MCF 10A (cell line): Measurements from ENCODE around the gene DNHD1. TPM values are rescaled to one million over a fixed set of nuclear protein-coding genes. Genes with fewer than 3 reads are reported as not detected.

ENCODE experiments used
- BruUV-seq: library from RNA; stranded (reverse); fragments of 400-500 nt; replicated peaks from 2 replicates; lab custom pipeline; 2021; lab: Mats Ljungman, UMichigan
- CTCF ChIA-PET: fragments of 300-600 bp; sonication (Branson Sonifier 250); formaldehyde crosslinking; extraction: SDS; loops from one replicate; lab custom pipeline; 2021; ENCODE audit warnings: antibody characterized with exemption, inconsistent platforms; lab: Yijun Ruan, JAX
- POLR2A ChIA-PET: fragments of 300-600, 350-650 bp; sonication (Branson Sonifier 250); formaldehyde crosslinking; extraction: SDS; loops from one replicate; lab custom pipeline; 2020; ENCODE audit warnings: antibody characterized with exemption, inconsistent platforms; lab: Yijun Ruan, JAX
- DNase-seq: peaks from one replicate; pipeline ENCODE4 v3.0.0-alpha.2; 2018; ENCODE audit not compliant: unreplicated experiment
- H3K27ac Mint-ChIP-seq: one replicate; pipeline ENCODE4 v1.8.0; 2022; ENCODE audit warnings: mild to moderate bottlenecking, low read depth, mixed read lengths; ENCODE audit not compliant: unreplicated experiment
- H3K27me3 Mint-ChIP-seq: one replicate; pipeline ENCODE4 v1.8.0; 2022; ENCODE audit warnings: mixed read lengths; ENCODE audit not compliant: insufficient read depth, unreplicated experiment
- H3K36me3 Mint-ChIP-seq: one replicate; pipeline ENCODE4 v1.8.0; 2022; ENCODE audit warnings: mild to moderate bottlenecking, moderate library complexity, mixed read lengths; ENCODE audit not compliant: insufficient read depth, unreplicated experiment
- H3K4me1 Mint-ChIP-seq: one replicate; pipeline ENCODE4 v1.8.0; 2022; ENCODE audit warnings: mixed read lengths; ENCODE audit not compliant: insufficient read depth, unreplicated experiment
- H3K4me3 Mint-ChIP-seq: one replicate; pipeline ENCODE4 v1.8.0; 2022; ENCODE audit warnings: mild to moderate bottlenecking, moderate library complexity, mixed read lengths; ENCODE audit not compliant: unreplicated experiment
- H3K9me3 Mint-ChIP-seq: one replicate; pipeline ENCODE4 v1.8.0; 2022; ENCODE audit warnings: mixed read lengths; ENCODE audit not compliant: unreplicated experiment
- intact Hi-C: fragments of 100-400 bp; cut with micrococcal nuclease; formaldehyde crosslinking; loops from 2 replicates; pipeline ENCODE4 v1.14.1; 2022
- total RNA-seq: library from RNA; stranded (reverse); gene quantifications from 2 replicates; pipeline ENCODE4 v1.2.3, GENCODE V29; 2022
- TF ChIP-seq, protein P1 (sequence below): fragments of 200-600 bp; IDR thresholded peaks from one replicate; pipeline ENCODE4 v1.8.0; 2022; ENCODE audit warnings: antibody characterized with exemption, mild to moderate bottlenecking; ENCODE audit not compliant: unreplicated experiment

The DNHD1 gene
- total RNA-seq, 1 experiment from 2014 or later: 18.3 TPM

DNA sequence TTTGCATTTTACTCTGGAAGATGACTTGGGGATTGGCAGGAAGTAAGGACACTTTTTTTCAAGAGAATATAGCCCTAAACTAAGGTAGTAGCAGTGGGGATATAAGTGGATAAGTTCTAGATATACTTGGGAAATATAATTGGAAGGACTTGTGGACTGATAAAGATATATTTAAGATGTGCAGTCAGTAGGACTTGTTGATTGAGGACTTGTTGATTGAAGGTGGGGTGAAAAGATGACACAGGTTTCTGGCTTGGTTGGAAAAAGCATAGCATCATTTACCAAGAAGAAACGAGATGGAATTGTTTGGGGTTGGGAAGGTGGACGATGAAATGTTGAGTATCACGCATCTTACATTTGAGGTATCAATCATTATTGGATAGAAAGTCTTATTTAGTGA is 116.4 kb downstream of the DNHD1 start:
- no peak for DNase-seq
- no peaks in the 10 kb centered on the region for H3K27me3 Mint-ChIP-seq
- intact Hi-C loops: no loop called here
- CTCF ChIA-PET: interaction anchor here (0.6 to 2.7 kb wide), 9 partner anchors 8 to 220 kb away, joined by 3 to 16 read pairs (median 5); partner anchors contain the start of genes ILK, MRPL17 and RRP8
- no TSS peak for BruUV-seq
- TF ChIP-seq, protein P1, sequence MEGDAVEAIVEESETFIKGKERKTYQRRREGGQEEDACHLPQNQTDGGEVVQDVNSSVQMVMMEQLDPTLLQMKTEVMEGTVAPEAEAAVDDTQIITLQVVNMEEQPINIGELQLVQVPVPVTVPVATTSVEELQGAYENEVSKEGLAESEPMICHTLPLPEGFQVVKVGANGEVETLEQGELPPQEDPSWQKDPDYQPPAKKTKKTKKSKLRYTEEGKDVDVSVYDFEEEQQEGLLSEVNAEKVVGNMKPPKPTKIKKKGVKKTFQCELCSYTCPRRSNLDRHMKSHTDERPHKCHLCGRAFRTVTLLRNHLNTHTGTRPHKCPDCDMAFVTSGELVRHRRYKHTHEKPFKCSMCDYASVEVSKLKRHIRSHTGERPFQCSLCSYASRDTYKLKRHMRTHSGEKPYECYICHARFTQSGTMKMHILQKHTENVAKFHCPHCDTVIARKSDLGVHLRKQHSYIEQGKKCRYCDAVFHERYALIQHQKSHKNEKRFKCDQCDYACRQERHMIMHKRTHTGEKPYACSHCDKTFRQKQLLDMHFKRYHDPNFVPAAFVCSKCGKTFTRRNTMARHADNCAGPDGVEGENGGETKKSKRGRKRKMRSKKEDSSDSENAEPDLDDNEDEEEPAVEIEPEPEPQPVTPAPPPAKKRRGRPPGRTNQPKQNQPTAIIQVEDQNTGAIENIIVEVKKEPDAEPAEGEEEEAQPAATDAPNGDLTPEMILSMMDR: no peak
- no peak overlapping the region for H3K27ac Mint-ChIP-seq
- no peak overlapping the region for H3K4me3 Mint-ChIP-seq
- H3K9me3 Mint-ChIP-seq: no peaks in the 10 kb centered on the region
- peaks cover 42% of the 10 kb centered on the region for H3K36me3 Mint-ChIP-seq
- POLR2A ChIA-PET: interaction anchor here (0.6 to 3.6 kb wide), 6 partner anchors 10 to 231 kb away, joined by 3 to 55 read pairs (median 15); partner anchors contain the start of genes ARFIP2, ILK, MRPL17 and RRP8
- H3K4me1 Mint-ChIP-seq: peaks cover 5% of the 10 kb centered on the region

GRCh38 chr11:6614446-6614845 is 117.4 kb downstream of the DNHD1 start:
- TF ChIP-seq, protein P1: no peak
- Mint-ChIP-seq H3K9me3 (no peaks in the 10 kb centered on the region), H3K36me3 (peaks cover 33% of the 10 kb centered on the region), H3K4me3 (no peak overlapping the region), H3K27me3 (no peaks in the 10 kb centered on the region), H3K4me1 (peaks cover 5% of the 10 kb centered on the region), H3K27ac (no peak overlapping the region)
- intact Hi-C loops: no loop called here
- CTCF ChIA-PET: no interaction called here
- no peak for DNase-seq
- no TSS peak for BruUV-seq
- POLR2A ChIA-PET: interaction anchor here (1.5 kb wide), 1 partner anchor 11 kb away, joined by 5 read pairs; the partner anchor contains the start of genes ILK and RRP8

DNA sequence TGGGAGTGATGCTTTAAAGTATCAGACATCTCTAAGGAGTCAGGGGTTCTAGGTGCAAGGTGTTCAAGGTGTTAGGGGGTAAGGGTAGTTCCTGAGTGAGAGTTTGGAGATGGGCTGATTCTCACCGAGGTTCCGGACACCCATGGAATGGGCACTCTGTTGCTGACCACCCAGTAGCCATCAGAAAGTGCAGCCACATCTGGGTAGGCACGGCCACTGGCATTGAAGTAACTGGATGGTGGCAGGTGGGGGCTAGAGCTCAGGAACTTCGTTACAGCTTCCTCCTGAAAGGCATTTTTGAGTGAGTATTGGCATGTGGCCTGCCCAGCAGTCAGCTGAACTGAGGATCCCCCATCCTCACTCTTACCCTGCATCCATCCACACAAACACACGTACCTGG is 118.0 kb downstream of the DNHD1 start:
- TF ChIP-seq, protein P1: no peak
- intact Hi-C loops: no loop called here
- CTCF ChIA-PET: no interaction called here
- POLR2A ChIA-PET: interaction anchor here (1.5 kb wide), 1 partner anchor 12 kb away, joined by 5 read pairs; the partner anchor contains the start of genes ILK and RRP8
- DNase-seq: no peak
- no peaks in the 10 kb centered on the region for H3K9me3 Mint-ChIP-seq
- H3K27me3 Mint-ChIP-seq: no peaks in the 10 kb centered on the region
- peaks cover 5% of the 10 kb centered on the region for H3K4me1 Mint-ChIP-seq
- H3K36me3 Mint-ChIP-seq: peaks cover 27% of the 10 kb centered on the region
- no TSS peak for BruUV-seq
- H3K27ac Mint-ChIP-seq: no peak overlapping the region
- no peak overlapping the region for H3K4me3 Mint-ChIP-seq

DNA sequence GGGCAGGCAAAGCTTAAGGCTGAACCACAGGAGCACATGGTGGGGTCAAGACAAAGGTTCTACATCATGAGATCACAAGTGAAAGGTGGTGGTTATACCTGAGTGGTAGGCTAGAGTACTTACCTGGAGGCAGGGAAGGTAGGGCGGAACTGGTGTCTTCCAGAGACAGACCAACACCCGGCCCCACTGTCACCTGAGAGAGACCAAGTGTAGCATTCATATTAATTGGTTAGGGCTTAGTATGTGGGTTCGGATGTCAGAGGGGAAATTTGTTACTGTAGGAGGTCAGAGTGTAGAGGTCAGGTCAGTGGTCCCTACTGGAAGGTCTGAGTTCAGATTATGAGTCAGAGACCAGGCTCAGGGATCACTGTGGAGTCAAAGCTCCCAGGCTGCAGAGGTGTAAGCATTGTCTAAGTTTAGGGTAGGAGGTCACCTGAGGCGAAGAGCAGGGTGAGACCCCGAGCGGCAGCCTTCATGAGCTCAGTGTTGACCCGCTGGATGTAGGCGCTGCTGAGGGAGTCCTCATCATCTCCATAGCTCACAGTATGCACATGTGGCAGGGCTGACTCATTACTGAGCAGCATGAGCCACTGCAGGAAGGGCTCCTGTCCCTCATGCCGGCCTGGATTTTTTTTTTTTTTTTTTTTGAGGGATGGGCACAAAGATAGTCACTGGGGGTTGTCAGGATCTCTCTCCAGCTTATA is 119.0 kb downstream of the DNHD1 start:
- ChIA-PET CTCF (interaction anchor here (0.5 kb wide), 1 partner anchor 390 kb away, joined by 3 read pairs; no protein-coding TSS in a partner anchor), POLR2A (interaction anchor here (1.1 to 1.2 kb wide), 2 partner anchors 11 to 67 kb away, joined by 3 to 4 read pairs; partner anchors contain the start of gene MRPL17)
- TF ChIP-seq, protein P1: no peak
- H3K4me1 Mint-ChIP-seq: peaks cover 4% of the 10 kb centered on the region
- no peaks in the 10 kb centered on the region for H3K27me3 Mint-ChIP-seq
- no peak for DNase-seq
- no peak overlapping the region for H3K4me3 Mint-ChIP-seq
- peaks cover 17% of the 10 kb centered on the region for H3K36me3 Mint-ChIP-seq
- BruUV-seq: no TSS peak
- no peaks in the 10 kb centered on the region for H3K9me3 Mint-ChIP-seq
- H3K27ac Mint-ChIP-seq: no peak overlapping the region
- intact Hi-C loops: no loop called here
